GM19023 (cell line): Measurements from ENCODE around the gene AFF3.

Source experiments
- ATAC-seq: cut with Tn5 transposase; IDR thresholded peaks from one replicate; pipeline ENCODE4 v1.9.1; 2021; ENCODE audit warnings: mild to moderate bottlenecking, moderate library complexity; ENCODE audit not compliant: unreplicated experiment

Gene AFF3

GRCh38 chr2:99576775-99577174, 565.6 kb downstream of the AFF3 start:
- ATAC-seq = no peak

DNA sequence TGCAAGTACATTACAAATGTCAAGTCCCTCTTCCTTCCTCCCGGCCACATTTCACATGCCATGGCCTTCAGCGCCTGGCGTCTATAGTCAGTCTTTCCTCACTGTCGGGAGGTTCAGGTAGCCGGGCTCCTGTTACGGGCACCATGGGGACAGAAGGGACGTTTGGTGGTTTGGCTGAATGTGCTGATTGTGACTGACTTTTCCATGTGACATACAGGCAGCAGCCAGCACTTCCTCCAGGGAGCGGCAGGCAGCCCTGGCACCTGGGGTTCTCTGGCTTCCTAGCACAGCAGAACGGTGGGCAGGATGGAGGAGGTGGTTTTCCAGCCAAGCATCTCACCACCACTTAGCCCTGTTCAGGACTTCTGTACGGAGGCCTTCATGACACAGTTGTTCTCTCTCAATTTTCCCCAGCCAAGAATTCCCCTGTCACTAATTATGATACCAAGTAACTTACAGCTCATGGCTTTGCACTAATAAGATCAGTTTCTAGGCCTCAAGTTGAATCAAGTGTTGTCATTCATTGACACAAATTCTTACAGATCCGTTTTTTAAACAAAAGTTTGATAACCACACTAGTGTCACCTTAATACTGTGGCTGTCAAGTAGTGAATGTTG, 568.6 kb downstream of the AFF3 start:
- ATAC-seq = no peak

GRCh38 chr2:99572373-99573164, 569.8 kb downstream of the AFF3 start:
- no peak for ATAC-seq

DNA sequence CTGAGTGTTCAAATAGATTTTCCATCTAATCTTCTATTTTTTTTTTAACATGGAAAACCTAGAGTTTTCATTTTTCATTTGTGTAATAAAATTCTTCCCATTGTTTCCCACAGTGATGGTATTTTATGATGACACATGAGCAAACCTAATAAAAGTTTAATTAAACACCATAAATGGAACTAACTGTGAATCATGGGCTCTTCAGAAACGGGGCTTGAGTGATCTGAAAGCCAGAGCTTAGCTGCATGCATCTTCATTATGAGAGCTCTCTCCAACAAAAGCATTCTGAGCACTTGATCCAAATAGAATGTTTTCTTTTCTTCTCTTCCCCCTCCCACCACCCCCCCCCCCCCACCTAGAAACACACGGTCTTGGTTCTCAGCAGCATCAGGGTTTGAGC, 570.4 kb downstream of the AFF3 start:
- ATAC-seq = no peak

DNA sequence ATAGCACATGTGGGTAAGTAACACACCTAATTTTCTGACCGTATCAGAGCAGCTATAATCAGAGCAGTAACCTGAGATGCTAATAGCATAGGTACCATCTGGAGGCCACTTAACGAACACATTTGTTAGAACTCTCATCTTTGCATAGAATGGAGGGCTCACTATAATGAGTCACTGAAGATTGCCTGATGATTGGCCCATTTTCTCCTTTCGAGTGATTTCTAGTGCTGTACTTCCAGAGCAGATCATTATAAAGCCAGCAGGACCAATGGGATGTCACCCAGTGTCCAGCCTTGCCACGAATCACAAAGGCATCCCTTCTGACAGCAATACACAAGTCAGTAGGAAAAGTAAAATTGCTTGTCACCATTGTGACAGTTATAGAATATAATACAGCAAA, 570.9 kb downstream of the AFF3 start:
- no peak for ATAC-seq

- no peak for ATAC-seq
These were observed 571.4 kb downstream of the AFF3 start for GRCh38 chr2:99571021-99571420.

DNA sequence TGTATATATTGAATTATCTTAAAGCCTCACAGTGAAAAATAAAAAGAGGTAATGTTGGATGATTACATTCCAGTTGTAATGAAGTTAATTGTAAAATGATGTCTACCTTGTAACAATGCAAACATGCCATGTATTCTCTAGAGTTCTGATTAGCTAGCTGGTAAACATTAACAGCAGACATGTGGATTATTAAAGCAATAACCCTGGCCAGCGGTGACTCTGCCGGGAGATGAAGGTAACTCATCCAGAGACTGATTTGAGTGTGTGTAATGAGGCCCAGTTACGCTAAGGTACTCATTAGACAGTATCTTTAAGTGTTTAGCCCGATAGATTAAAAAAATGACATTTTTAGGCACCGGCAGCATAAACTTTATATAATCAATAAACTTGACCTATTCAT, 573.0 kb downstream of the AFF3 start:
- ATAC-seq = no peak

GRCh38 chr2:99565227-99565626, 577.2 kb downstream of the AFF3 start:
- ATAC-seq = no peak

DNA sequence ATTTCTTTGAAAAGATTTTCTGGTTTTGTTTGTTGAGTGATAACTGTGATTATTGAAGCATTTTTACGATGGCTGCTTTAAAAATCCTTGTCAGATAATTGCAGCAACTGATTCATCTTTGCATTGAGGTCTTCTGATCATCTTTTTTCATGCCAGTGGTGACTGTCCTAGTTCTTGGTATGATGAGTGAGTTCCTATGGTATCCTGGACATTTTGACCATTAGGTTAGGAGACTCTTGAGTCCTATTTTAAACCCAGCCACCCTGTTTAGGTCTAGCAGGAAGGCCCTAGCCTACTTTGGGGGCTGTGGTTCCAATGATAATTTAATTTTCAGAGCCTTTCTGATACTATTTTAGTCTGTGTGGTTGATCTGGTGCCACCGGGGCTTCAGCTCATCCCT, 579.9 kb downstream of the AFF3 start:
- no peak for ATAC-seq

- ATAC-seq = no peak
These were observed 580.6 kb downstream of the AFF3 start for GRCh38 chr2:99561804-99562203.

- ATAC-seq = peak; percentile 89
These were observed 583.2 kb downstream of the AFF3 start for GRCh38 chr2:99559075-99559662.

GRCh38 chr2:99555404-99555803, 587.0 kb downstream of the AFF3 start:
- ATAC-seq = no peak

DNA sequence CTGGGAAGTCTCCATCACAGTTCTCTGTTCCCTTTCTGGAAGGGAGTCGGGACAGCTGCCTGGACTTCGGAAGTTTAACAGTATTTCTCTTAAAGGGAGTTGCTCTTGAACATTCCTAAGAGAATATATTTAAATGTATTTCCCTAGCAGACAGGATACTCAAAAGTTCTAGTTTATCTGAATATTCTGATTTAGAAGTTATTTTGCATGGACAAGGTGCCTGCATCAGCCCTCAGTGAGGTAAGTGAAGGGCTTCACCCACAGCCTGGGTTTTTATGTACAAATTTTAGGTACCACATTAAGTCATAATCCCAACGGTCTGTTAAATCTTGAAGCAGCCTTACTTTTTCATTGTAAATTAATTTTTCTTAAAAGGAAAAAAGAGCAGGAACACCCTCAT, 587.5 kb downstream of the AFF3 start:
- ATAC-seq = no peak

DNA sequence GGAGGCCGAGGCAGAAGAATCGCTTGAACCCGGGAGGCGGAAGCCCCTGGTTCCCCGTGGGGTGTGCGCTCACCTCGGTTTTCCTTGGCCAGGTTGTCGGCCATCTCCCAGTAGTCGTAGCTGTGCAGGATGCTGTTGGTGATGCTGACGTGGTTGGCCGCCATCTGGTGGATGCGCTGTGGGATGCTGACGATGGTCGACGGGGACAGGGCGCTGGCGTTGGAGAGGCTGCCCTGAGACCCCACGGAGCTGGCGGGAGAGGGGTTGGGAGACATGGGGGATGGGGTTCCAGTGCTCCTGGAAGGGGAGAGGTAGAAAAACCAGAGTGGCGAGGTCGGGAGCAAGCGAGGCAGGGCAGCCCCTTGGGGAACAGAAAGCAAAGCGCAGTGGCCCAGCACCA, 588.2 kb downstream of the AFF3 start:
- ATAC-seq = no peak

GRCh38 chr2:99552529-99552928, 589.9 kb downstream of the AFF3 start:
- ATAC-seq = no peak

- ATAC-seq = no peak
These were observed 592.0 kb downstream of the AFF3 start for GRCh38 chr2:99550368-99550767.

DNA sequence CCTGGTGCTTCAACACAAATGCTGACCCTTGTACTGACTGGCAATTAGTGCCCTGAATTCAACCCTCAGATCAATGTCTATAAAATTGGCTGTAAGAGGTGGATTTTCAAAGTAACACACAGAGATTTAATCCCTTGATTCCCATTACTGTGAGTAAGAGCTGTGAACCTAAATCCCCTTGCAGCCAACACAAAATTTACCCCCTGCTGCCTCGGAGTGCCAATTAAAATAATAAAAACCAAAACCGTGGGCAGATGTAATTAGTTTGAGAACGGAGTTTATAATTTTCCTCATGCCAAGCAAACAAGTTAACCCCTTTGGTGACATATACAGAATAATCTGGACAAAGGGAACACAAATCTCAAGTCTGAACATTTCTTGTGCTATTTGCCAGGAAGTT, 596.8 kb downstream of the AFF3 start:
- ATAC-seq = no peak

GRCh38 chr2:99545066-99545465, 597.3 kb downstream of the AFF3 start:
- ATAC-seq = no peak

DNA sequence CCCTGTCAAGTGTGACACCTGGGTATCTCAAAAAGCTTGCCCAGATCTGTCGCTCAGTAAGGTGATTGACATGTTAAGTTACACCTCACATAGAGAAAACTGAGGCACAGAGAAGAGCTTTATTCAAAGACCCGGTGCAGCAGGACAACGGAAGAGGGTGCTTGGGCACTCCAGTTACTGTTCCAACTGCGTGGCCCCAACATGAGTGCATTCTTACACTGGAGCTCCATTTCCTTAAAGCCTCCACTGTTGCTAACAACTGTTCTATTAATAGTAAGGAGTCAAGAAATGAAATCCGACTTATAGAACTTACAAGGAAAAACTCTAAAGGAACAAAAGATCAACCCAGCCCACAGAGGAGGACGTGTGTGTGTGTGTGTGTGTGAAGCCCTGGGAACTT, 597.8 kb downstream of the AFF3 start:
- ATAC-seq = no peak

DNA sequence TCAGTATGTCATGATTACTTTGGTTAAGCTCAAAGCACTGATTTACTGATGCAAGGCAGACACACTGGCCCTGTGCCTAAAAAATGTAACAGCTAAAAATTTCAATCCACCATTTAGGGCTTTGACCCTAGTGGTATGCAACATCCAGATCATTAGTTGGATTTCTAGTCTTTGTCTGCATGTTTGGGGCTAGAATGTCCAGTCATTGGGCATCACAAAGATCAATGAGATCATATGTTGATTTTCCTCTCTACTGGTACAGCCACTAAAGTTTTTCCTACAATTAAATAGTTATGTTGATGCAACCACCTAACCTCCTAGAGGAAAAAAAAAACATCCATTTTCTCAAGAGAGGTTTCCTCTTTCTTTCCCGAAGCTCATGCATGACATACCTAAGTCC, 599.1 kb downstream of the AFF3 start:
- no peak for ATAC-seq

GRCh38 chr2:99537910-99538485, 604.4 kb downstream of the AFF3 start:
- ATAC-seq = no peak

- ATAC-seq = no peak
These were observed 618.3 kb downstream of the AFF3 start for GRCh38 chr2:99524056-99524455.
